HL-60 (cell line): ENCODE measurements around the gene C1orf210.

Experiments used
- CTCF ChIP-seq: IDR thresholded peaks from one replicate; pipeline ENCODE4 v1.5.1; 2011; ENCODE audit warnings: low read length, control low read depth, inconsistent platforms; ENCODE audit not compliant: insufficient read depth
- POLR2AphosphoS5 ChIP-seq: IDR thresholded peaks from 2 replicates; pipeline ENCODE4 v1.6.1; 2012; ENCODE audit warnings: low read depth
- REST ChIP-seq: IDR thresholded peaks from 2 replicates; pipeline ENCODE4 v1.6.1; 2012; ENCODE audit warnings: low read depth; ENCODE audit not compliant: insufficient replicate concordance
- SPI1 ChIP-seq: IDR thresholded peaks from 2 replicates; pipeline ENCODE4 v1.6.1; 2012; ENCODE audit warnings: low read depth, mild to moderate bottlenecking, borderline replicate concordance

GRCh38 chr1:43267291-43267805 is 18.0 kb downstream of the C1orf210 start:
- TF ChIP-seq CTCF (no peak), POLR2AphosphoS5 (no peak), REST (no peak), SPI1 (no peak)
